GM21737 (cell line): ENCODE results near the gene WIPF2.
A peak's percentile ranks its signal among the peaks of the same experiment; 100 is the strongest.
"Not testable (repeated sequence)": the region's sequence is repeated elsewhere in the genome, so short reads cannot be mapped to it uniquely, and the experiment has no call there.

Source experiments
- ATAC-seq: cut with Tn5 transposase; IDR thresholded peaks from one replicate; pipeline ENCODE4 v1.9.1; 2021; ENCODE audit warnings: mild to moderate bottlenecking, moderate library complexity; ENCODE audit not compliant: unreplicated experiment

WIPF2 gene

DNA sequence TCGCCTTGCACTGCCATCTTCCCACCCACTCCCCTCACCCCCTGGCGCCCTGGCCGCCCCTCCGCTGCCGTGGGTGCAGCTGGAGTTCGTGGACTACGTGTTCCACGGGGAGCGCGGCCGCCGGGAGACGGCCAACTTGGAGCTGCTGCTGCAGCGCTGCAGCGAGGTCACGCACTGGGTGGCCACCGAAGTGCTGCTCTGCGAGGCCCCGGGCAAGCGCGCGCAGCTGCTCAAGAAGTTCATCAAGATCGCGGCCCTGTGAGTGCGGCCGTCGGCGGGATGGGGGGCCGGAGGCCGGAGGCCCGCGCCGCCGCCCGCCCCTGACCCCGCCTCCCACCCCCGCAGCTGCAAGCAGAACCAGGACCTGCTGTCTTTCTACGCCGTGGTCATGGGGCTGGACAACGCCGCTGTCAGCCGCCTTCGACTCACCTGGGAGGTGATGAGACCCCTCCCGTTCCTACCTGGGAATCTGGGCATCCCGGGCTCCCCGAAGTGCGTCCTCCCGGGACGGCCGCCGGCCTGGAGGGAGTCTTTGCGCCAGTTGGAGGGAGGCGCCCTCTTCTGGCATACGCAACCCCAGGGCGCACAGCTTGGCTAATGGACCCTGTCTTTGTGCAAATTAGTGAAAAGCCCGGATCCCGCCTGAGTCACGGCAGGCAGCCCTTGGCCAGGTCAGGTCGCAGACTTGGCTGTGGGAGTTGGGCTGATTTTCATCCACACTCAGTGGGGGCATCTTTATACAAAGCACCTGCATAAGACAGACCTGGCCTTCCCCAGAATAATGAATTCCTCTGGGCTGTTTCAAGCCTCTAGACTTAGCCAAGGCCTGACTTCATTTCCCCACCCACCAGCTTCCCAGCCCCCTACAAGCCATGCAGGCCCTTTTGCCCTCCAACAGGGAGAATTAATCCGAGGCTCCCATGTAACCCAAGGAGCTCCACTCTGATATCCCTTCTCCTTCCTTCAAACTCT lies 27.6 kb upstream of the WIPF2 start:
- peak; percentile 79 for ATAC-seq

GRCh38 chr17:40192961-40193360 lies 26.1 kb upstream of the WIPF2 start:
- ATAC-seq = no peak

- ATAC-seq = no peak
Observed at GRCh38 chr17:40194821-40195220, 24.3 kb upstream of the WIPF2 start.

DNA sequence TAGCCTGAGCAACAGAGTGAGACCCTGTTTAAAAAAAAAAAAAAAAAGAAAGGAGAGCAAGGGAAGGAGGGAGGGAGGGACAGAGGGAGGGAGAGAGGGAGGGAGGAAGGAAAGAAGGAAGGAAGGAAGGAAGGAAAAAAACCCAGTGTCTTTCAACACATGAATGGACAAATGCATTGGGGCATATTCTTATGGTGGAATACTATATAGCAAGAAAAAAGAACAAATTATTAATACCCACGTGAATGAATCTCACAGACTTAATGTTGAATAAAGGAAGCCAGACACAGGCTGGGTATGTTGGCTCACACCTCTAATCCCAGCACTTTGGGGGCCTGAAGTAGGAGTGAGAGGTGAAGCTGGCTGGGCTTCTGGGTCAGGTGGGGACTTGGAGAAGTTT lies 21.6 kb upstream of the WIPF2 start:
- ATAC-seq = no peak

- ATAC-seq = not testable (repeated sequence)
Observed at GRCh38 chr17:40197965-40198456, 21.1 kb upstream of the WIPF2 start.

DNA sequence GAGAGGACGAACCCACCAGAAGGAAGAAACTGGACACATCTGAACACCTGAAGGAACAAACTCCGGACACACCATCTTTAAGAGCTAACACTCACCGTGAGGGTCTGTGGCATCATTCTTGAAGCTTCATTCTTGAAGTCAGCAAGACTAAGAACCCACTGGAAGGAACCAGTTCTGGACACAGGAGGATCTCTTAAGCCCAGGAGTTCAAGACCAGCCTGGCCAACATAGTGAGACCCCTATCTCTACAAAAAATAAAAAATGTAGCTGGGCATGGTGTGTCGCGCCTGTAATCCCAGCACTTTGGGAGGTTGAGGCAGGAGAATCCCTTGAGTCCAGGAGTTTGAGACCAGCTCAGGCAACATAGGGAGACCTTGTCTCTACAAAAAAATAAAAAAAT lies 20.5 kb upstream of the WIPF2 start:
- ATAC-seq = no peak

DNA sequence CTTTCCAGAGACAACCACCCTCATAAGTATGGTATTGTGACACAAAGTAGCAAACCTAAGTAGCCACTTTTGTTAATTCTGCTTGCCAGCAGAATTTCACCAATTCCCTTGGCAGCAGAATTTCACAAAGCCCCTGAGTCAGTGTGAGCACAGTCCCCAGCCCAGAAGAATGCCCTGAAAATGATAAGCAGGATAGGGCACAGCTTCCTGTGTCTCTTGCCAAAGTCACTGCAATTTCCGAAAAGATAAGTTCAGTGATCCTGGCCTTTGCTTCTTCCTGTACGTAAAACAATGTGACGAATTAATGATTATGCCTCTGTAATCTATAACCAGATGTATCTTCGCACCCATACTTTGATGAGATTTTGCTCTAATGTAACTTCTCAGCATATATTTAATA lies 16.0 kb upstream of the WIPF2 start:
- no peak for ATAC-seq

GRCh38 chr17:40206193-40206592 lies 12.9 kb upstream of the WIPF2 start:
- ATAC-seq = not testable (repeated sequence)

DNA sequence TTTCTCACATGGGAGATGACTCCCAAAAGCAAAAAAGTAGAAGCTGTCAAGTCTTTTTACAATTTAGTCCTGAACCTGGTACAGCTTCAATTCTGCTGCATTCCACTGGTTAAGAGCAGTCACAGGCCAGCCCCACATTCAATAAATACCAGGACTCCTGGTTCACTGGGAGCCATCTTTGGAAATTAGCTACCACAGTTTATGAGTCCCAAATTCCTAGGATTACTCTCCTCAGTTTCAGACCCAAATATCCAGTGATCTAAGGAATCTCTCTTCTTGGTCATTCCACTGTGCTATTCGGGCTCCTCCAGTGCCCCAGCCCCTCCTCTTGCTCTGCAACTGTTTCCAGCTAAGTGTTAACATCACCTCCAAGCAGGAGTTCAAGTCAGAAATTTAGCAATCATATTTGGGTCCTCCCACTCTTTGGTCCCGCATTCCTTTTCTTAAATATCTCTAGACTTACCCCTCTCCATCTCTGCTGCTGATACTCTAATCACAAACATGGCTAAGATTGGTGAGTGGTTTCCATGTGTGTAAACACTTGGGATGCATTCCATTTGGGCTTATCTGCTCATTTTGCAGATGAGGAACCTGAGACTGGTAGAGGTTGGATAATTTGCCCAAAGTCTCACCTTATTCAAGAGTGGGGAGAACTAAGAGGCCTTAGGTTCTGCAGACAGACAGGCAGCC lies 9.6 kb upstream of the WIPF2 start:
- no peak for ATAC-seq

DNA sequence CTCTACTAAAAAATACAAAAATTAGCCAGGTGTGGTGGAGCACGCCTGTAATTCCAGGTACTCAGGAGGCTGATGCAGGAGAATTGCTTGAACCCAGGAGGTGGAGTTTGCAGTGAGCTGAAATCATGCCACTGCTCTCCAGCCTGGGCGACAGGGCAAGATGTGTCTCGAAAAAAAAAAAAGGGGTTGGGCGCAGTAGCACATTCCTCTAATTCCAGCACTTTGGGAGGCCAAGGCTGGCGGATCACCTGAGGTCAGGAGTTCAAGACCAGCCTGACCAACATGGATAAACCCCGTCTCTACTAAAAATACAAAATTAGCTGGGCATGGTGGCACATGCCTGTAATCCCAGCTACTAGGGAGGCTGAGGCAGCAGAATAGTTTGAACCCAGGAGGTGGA lies 5.2 kb upstream of the WIPF2 start:
- not testable (repeated sequence) for ATAC-seq

DNA sequence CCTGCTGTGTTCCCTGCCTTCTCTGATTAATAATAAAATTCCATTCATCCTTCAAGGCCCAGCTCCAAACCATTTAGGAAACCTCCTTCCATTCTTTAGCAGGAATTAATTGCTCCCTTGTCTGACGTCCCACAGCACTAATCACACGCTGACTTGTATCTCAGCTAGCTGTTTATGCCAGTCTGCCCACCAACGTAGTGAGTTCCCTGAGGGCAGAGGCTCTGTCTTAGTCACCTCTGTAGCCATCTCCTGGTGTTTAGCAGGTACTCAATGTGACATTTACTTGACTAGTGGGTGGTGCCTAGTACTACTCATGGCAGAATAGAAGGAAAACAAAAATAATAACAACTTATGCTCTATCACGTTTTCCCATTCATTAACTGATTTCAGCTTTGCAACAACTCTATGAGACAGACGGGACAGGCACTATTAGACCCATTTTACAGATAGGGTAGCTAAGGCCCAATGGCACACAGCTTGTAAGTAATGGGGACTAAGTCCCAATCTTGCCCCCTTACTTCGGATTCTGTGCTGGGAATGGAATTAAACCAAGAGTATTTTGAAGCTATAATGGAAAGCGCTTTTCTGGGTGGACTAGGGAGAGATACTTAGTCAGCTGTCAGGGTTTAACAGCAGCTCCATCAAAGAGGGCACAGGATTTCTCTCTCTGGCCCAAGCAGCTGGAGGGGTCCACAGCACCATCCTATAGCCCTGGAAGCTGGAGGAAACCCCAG lies 931 bp upstream of the WIPF2 start:
- no peak for ATAC-seq

GRCh38 chr17:40219594-40220338 lies 662 bp downstream of the WIPF2 start:
- peak; percentile 14 for ATAC-seq

DNA sequence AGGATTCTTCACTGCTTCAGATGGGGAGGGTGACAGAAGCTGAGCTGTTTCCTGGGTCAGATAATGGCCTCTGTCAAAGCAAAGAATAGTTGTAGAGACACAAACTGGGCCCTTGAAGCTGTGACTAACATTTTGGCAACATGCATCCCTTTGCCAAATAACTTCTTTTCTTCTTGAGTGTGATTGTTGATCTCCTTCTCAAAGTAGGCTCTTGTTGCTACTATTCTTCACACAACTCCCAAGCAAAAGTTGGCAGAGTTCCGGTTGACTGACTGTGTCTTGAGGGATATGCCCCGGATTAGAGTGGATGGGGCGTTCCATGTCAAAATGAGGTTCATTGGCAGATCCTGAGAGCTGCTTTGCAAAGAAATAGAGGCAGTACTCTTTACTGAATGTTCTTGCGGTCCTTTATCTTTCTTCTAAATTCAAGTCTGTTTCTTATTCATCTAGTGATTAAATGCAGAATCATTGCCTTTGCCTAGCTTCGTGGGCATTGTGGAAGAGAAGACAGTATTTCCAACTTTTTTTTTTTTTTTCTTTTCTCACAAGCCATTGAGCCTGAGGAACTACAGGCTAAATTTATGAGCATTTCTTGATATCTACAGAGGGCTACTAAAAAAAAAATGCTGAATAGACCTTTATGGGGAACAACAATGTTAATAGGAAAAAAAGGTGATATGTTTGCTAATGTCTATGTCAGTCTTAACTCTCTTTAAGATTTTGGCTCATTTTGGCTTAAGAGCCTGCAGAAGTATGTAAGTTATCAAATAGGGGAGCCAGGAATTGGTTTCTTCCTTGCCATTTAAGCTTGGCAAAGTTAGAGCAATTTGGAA lies 5.8 kb downstream of the WIPF2 start:
- ATAC-seq = no peak

- not testable (repeated sequence) for ATAC-seq
Observed at GRCh38 chr17:40229146-40229545, 10.0 kb downstream of the WIPF2 start.

DNA sequence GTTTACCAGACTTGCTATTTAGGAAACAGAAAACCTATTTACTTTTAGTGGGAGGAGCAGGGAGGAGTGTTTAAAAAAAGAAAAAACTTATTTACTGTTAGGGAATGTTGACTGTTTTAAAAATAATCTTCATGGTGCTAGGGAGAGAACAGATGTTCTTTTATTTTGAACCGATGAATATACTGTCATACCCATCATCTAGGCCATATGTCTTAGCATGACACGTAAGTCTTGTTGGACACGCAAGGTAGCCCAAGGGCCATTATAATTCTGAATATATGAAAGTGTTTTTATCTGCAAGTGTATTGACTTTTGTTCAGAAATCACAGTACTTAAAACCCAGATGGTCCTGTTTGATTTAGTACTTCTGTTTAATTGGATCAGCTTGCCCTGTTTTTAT lies 11.6 kb downstream of the WIPF2 start:
- no peak for ATAC-seq

DNA sequence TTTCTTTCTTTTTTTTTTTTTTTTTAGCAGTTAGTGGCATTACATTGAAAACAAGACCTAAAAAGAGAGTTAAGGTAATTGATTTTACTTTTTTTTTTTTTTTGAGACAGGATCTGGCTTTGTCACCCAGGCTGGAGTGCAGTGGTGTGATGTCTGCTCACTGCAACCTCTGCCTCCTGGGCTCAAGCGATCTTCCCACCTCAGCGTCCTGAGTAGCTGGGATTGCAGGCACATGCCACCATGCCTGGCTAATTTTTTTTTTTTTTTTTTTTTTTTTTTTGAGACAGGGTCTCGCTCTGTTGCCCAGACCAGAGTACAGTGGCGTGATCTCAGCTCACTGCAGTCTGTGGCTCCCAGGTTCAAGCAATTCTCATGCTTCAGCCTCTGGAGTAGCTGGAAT lies 12.8 kb downstream of the WIPF2 start:
- ATAC-seq = not testable (repeated sequence)

- ATAC-seq = no peak
Observed at GRCh38 chr17:40241252-40241834, 22.2 kb downstream of the WIPF2 start.

GRCh38 chr17:40242774-40243173 lies 23.7 kb downstream of the WIPF2 start:
- no peak for ATAC-seq

DNA sequence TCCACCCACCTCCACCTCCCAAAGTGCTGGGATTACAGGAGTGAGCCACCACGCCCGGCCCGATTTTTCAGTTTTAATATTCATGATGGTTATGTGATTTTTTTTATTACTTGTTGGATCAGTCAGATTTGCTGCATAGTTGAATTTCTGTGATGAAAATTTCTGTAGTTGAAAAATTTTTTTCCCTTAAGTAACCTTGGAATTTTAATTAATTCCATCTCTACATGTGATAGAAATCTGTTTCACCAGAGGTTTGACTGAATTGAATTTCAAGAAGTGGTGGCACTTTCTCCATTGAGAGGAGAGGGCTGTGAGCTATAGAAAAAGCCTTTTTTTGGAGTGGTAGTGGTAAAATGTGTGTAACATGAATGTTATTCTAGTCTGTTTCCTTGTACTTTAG lies 24.7 kb downstream of the WIPF2 start:
- no peak for ATAC-seq
